HFFc6 (cell line): ENCODE measurements around the gene AZIN2. TPM values are rescaled to one million over a fixed set of nuclear protein-coding genes. Genes with fewer than 3 reads are reported as not detected.
A peak's percentile ranks its signal among the peaks of the same experiment; 100 is the strongest.
"Not testable (repeated sequence)": the region's sequence is repeated elsewhere in the genome, so short reads cannot be mapped to it uniquely, and the experiment has no call there.

Experiments used
- DNase-seq: peaks from one replicate; pipeline ENCODE4 v3.0.0-alpha.2; 2018
- H3K27ac Mint-ChIP-seq: 2 replicates; pipeline ENCODE4 v1.8.0; 2020; ENCODE audit warnings: mild to moderate bottlenecking, mixed read lengths
- H3K27me3 Mint-ChIP-seq: 2 replicates; pipeline ENCODE4 v1.8.0; 2021; ENCODE audit warnings: mild to moderate bottlenecking, moderate library complexity, mixed read lengths; ENCODE audit not compliant: insufficient read depth
- H3K36me3 Mint-ChIP-seq: 2 replicates; pipeline ENCODE4 v1.8.0; 2021; ENCODE audit warnings: low read depth, mixed read lengths
- H3K4me1 Mint-ChIP-seq: 2 replicates; pipeline ENCODE4 v1.8.0; 2020; ENCODE audit warnings: low read depth, mixed read lengths
- H3K4me3 Mint-ChIP-seq: 2 replicates; pipeline ENCODE4 v1.8.0; 2020; ENCODE audit warnings: mild to moderate bottlenecking, moderate library complexity, mixed read lengths
- H3K9me3 Mint-ChIP-seq: 2 replicates; pipeline ENCODE4 v1.8.0; 2020; ENCODE audit warnings: mild to moderate bottlenecking, mixed read lengths
- total RNA-seq, 6 experiments: library from RNA; stranded (reverse); fragmentation: NEBNext Ultra II Directional; extraction: Animal tissue kit (Norgen Biotek cat#: 25700); gene quantifications; 2 replicates in 1 of 6; 3 replicates in 5 of 6; pipeline ENCODE4 v1.2.3, GENCODE V29; 2021
- TF ChIP-seq, protein P1 (sequence below): fragments of 200-600 bp; sonication (generic); IDR thresholded peaks from 2 replicates; pipeline ENCODE4 v1.5.0; 2021; ENCODE audit warnings: antibody characterized with exemption, mild to moderate bottlenecking

Gene AZIN2
- total RNA-seq, 6 experiments from 2014 or later: 2.4 to 3.7 (median 3.1) TPM

DNA sequence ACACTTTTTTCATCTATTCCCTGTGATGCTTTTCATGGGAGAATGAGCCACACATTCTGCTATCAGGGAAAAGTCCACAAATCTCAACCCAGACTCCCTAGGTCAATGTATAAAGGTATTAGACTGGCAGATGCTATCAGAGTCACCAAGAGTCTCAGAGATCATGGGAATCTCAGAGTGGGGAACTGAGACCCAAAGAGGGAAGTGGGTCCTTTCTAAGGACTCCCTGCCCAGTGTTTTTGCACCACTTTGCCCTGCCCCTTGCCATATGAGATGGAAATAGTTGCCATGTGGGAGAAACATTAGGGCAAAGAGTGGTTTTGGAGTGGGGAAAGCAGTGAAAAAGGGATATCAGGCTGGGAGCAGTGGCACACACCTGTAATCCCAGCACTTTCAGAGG lies 19.1 kb upstream of the AZIN2 start:
- no peak for DNase-seq
- H3K27ac Mint-ChIP-seq: no peak overlapping the region
- H3K27me3 Mint-ChIP-seq: peaks cover 2% of the 10 kb centered on the region; the same call in 1 of the 2 replicates
- TF ChIP-seq, protein P1, sequence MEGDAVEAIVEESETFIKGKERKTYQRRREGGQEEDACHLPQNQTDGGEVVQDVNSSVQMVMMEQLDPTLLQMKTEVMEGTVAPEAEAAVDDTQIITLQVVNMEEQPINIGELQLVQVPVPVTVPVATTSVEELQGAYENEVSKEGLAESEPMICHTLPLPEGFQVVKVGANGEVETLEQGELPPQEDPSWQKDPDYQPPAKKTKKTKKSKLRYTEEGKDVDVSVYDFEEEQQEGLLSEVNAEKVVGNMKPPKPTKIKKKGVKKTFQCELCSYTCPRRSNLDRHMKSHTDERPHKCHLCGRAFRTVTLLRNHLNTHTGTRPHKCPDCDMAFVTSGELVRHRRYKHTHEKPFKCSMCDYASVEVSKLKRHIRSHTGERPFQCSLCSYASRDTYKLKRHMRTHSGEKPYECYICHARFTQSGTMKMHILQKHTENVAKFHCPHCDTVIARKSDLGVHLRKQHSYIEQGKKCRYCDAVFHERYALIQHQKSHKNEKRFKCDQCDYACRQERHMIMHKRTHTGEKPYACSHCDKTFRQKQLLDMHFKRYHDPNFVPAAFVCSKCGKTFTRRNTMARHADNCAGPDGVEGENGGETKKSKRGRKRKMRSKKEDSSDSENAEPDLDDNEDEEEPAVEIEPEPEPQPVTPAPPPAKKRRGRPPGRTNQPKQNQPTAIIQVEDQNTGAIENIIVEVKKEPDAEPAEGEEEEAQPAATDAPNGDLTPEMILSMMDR: no peak
- peaks cover 39% of the 10 kb centered on the region for H3K36me3 Mint-ChIP-seq
- H3K4me1 Mint-ChIP-seq: peaks cover 11% of the 10 kb centered on the region; the same call in 1 of the 2 replicates
- peaks cover 43% of the 10 kb centered on the region for H3K9me3 Mint-ChIP-seq
- no peak overlapping the region for H3K4me3 Mint-ChIP-seq

DNA sequence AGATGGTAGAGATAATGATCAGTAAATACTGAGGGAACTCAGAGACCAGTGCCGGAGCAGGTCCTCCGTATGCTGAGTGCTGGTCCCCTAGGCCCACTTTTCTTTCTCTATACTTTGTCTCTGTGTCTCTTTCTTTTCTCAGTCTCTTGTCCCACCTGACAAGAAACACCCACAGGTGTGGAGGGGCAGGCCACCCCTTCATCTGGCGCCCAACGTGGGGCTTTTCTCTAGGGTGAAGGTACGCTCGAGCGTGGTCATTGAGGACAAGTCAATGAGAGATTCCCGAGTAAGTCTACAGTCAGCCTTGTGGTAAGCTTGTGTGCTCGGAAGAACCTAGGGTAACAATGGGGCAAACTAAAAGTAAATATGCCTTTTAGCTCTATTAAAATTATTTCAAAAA lies 16.7 kb upstream of the AZIN2 start:
- not testable (repeated sequence) for H3K4me3 Mint-ChIP-seq, DNase-seq, H3K27me3 Mint-ChIP-seq, H3K27ac Mint-ChIP-seq
- Mint-ChIP-seq H3K4me1 (peaks cover 24% of the 10 kb centered on the region), H3K9me3 (peaks cover 48% of the 10 kb centered on the region), H3K36me3 (peaks cover 39% of the 10 kb centered on the region)

DNA sequence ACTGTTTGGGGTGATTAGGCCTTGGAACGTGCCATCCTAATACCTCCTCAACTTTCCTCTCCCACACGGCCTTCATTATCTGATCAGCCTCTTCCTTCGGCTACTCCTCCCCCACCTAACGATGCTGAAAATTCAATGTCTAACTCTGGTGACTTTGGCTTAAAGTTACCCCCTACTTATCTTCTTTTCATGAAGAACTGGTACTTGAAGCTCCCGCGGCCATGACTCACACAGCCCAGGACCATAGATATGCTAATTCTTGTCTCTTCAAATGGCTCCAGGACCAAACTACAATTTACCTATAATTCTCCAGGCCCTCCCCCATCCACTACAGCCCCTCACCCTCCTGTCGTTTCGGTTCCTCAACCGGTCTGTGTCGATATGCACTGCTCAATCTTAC lies 15.7 kb upstream of the AZIN2 start:
- peaks cover 48% of the 10 kb centered on the region for H3K9me3 Mint-ChIP-seq
- no peak overlapping the region for H3K4me3 Mint-ChIP-seq
- H3K27ac Mint-ChIP-seq: no peak overlapping the region
- peaks cover 23% of the 10 kb centered on the region for H3K4me1 Mint-ChIP-seq
- H3K36me3 Mint-ChIP-seq: peaks cover 39% of the 10 kb centered on the region
- TF ChIP-seq, protein P1: no peak
- no peak for DNase-seq
- H3K27me3 Mint-ChIP-seq: peaks cover 2% of the 10 kb centered on the region

DNA sequence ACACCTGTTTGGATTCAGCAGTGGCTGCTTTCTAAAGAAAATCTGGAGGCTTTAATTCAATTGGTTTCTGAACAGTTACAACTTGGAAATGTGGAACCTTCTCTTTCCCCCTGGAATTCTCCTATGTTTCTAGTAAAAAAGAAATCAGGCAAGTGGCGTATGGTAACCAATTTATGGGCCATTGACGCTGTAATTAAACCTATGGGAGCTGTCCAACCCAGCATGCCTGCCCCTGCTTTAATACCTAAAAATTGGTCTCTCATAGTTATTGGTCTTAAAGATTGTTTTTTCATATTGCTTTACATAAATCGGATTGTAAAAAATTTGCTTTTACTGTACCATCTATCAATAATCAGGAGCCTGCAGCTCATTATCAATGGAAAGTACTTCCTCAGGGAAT lies 14.5 kb upstream of the AZIN2 start:
- not testable (repeated sequence) for H3K4me3 Mint-ChIP-seq, H3K27ac Mint-ChIP-seq, DNase-seq, H3K27me3 Mint-ChIP-seq
- H3K36me3 Mint-ChIP-seq: peaks cover 39% of the 10 kb centered on the region
- H3K4me1 Mint-ChIP-seq: peaks cover 13% of the 10 kb centered on the region
- peaks cover 48% of the 10 kb centered on the region for H3K9me3 Mint-ChIP-seq

DNA sequence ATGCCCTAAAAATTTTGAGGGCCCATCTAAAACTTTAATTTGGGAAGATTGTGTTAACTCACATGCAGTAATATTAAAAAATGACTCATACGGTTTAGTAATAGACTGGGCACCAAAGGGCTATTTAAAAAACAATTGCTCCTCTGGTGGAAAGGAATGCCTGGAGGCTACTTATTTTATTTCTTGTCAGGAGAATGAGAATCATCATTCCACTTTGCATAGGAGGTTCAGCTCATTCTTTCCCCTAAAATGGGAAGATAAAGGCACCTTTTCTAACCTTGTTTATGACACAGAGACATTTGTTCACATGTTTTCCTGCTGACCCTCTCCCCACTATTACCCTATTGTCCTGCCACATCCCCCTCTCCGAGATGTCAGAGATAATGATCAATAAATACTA lies 12.8 kb upstream of the AZIN2 start:
- DNase-seq: peak; percentile 46
- not testable (repeated sequence) for H3K27me3 Mint-ChIP-seq, H3K4me3 Mint-ChIP-seq, H3K27ac Mint-ChIP-seq
- Mint-ChIP-seq H3K36me3 (peaks cover 26% of the 10 kb centered on the region), H3K9me3 (peaks cover 35% of the 10 kb centered on the region), H3K4me1 (peaks cover 13% of the 10 kb centered on the region)

DNA sequence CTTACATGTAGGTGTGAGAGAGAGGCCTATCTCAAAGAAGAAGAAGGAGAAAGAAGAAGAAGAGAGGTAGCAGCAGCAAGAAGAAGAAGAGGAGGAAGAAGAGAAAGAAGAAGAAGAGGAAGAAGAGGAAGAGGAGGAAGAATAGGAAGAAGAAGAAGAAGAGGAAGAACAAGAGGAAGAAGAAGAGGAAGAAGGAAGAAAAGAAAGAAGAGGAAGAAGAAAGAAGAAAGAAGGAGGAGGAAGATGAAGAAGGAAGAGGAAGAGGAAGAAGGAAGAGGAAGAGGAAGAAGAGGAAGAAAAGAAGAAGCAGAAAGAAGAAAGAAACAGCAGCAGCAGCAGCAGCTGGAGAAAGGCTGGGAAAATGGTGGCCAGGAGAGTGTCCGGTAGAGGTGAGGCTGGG lies 10.3 kb upstream of the AZIN2 start:
- Mint-ChIP-seq H3K4me3 (no peak overlapping the region), H3K36me3 (peaks cover 6% of the 10 kb centered on the region), H3K4me1 (peaks cover 13% of the 10 kb centered on the region), H3K27ac (no peak overlapping the region), H3K9me3 (peaks cover 10% of the 10 kb centered on the region), H3K27me3 (peaks cover 2% of the 10 kb centered on the region)
- no peak for DNase-seq
- TF ChIP-seq, protein P1: no peak

DNA sequence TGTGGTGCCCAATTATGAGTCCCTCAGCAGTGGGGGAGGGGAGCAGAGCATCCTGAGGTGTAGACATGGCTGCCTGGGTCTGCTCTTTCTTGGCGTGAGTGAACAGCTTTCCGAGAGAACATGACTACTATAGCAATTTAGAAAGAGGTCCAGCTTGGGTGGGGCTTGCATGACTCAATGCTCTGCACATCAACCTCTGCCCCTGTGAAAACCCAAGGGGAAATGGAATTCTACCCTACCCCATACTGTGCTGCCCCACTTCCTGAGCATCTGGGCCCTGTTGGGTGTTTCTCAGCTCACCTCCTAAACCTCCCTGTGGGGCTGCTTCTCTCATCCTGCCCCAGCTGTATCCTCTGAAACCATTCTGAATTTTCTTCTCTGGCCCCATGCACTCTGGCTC lies 8.2 kb upstream of the AZIN2 start:
- TF ChIP-seq, protein P1: no peak
- peaks cover 9% of the 10 kb centered on the region for H3K4me1 Mint-ChIP-seq
- H3K27ac Mint-ChIP-seq: no peak overlapping the region
- peaks cover under 1% of the 10 kb centered on the region; the same call in 1 of the 2 replicates for H3K9me3 Mint-ChIP-seq
- no peak for DNase-seq
- H3K27me3 Mint-ChIP-seq: peaks cover 2% of the 10 kb centered on the region
- no peaks in the 10 kb centered on the region for H3K36me3 Mint-ChIP-seq
- H3K4me3 Mint-ChIP-seq: no peak overlapping the region
